HG02763 (cell line): ENCODE data around the gene CEP120.

ENCODE experiments used
- ATAC-seq: cut with Tn5 transposase; IDR thresholded peaks from one replicate; pipeline ENCODE4 v1.9.1; 2021; ENCODE audit warnings: mild to moderate bottlenecking, moderate library complexity; ENCODE audit not compliant: unreplicated experiment

CEP120 gene

GRCh38 chr5:123304777-123305316 is 118.4 kb downstream of the CEP120 start:
- no peak for ATAC-seq

DNA sequence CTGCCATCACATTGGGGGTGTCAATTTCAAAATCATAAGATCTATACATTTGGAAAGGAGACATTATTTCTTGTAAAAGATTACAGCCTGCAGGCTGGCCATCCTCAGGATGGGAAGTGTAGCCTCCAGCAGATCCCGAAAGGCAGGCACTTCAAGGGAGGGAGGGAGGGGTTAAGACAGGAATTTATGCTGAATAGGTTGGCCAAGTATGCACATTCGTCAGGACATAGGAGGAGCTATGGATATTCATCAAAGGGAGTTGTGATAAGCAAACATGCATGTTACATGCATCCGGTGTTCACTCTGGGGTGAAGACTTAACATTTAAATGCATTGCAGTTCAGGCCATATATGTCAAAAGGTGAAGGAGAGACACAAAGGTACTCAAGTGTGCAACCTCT is 119.4 kb downstream of the CEP120 start:
- no peak for ATAC-seq

DNA sequence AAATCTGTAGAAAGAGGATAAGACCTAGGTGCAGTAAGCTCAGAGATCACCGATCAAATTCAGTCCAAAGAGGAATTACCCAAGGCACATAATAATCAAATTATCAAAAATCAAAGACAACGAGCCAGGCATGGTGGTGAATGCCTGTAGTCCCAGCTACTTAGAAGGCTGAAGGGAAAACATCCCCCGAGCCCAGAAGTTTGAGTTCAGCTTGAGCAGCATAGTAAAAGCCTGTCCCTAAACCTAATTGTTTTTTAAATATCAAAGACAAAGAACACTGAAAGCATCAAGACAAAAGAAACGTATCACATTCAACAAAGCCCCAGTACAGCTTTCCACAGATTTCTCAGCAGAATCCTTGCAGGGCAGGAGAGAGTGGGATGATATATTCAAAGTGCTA is 122.9 kb downstream of the CEP120 start:
- ATAC-seq, result no peak

- ATAC-seq, result no peak
These were observed 124.1 kb downstream of the CEP120 start for GRCh38 chr5:123299136-123299535.

DNA sequence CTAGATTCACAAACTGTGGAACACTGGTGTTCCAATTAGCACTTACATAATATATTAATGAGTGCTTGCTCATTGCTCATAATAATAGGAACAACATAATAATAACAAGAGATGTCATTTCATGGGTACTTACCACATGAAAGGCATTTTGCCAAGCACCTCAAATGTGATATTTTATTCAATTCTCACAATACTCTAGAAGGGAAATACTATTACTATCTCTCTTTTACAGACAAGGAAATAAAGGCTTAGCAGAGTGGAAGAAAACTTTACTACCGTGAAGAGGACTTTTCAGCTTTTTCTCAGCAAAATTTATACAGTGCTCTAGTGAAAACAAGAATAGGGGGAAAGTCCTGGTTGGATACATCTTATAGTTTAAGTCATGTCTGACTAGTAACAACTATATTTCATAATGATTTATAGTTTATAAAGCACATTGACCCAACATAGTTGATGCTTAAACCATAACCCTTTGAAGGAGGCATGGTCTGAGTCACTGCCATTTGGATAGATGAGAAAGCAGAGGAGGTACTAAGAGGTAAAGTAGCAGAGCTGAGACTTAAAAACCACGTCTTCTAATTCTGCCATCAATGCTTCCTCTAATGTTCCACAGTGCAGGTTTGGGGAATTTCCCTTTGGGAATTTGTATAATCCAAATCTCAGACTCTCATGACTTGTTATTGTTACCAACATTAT is 124.7 kb downstream of the CEP120 start:
- ATAC-seq, result no peak

- ATAC-seq, result no peak
These were observed 125.3 kb downstream of the CEP120 start for GRCh38 chr5:123297866-123298265.

DNA sequence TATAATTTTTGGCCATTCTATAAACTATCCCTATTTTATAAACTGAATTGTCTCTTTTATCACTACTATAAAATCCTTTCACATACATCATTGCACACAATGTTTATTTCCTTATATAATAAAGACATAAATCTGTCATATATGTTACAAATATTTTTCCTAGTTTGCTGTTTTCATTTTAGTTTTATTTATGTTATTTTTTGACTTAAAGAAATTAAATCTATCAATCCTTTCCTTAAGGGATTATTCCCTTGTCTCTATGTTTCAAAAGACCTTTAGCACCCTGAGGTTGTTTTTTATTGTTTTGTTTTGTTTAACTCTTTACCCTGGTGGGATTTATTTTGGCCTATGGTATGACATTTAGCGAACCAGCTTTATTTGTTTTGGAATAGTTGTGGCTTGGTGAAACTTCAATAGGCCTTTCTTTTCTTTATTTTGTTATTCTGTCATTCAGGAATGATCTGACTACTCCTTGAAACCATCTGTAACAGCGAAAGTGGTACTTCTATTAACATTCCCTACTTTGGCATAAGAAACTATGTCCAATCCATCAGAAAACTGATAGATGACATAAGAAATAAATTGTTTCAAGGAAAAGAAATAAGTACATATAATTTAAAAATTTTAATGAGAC is 125.9 kb downstream of the CEP120 start:
- no peak for ATAC-seq
